Mesothelial cell of epicardium (in vitro differentiated cells): ENCODE measurements around the gene KDM4C. TPM values are rescaled to one million over a fixed set of nuclear protein-coding genes. Genes with fewer than 3 reads are reported as not detected.

Experiments
- DNase-seq, 2 experiments: peaks; one replicate each; pipeline ENCODE4 v3.0.0; 2021; ENCODE audit warnings: low spot score in 2 of 2; ENCODE audit not compliant: unreplicated experiment in 2 of 2
- H3K27ac Mint-ChIP-seq: 2 replicates; pipeline ENCODE4 v1.8.0; 2021; ENCODE audit warnings: mixed read lengths
- H3K27me3 Mint-ChIP-seq: 2 replicates; pipeline ENCODE4 v1.8.0; 2021; ENCODE audit warnings: low read depth, mixed read lengths
- H3K36me3 Mint-ChIP-seq: 2 replicates; pipeline ENCODE4 v1.8.0; 2021; ENCODE audit warnings: mixed read lengths
- H3K4me1 Mint-ChIP-seq: 2 replicates; pipeline ENCODE4 v1.8.0; 2021; ENCODE audit warnings: mixed read lengths
- H3K4me3 Mint-ChIP-seq: 2 replicates; pipeline ENCODE4 v1.8.0; 2021; ENCODE audit warnings: mild to moderate bottlenecking, moderate library complexity, mixed read lengths
- H3K9me3 Mint-ChIP-seq: 2 replicates; pipeline ENCODE4 v1.8.0; 2021; ENCODE audit warnings: mixed read lengths
- total RNA-seq: library from RNA; stranded (reverse); gene quantifications from 3 replicates; pipeline ENCODE4 v1.2.1, GENCODE V29; 2021
- TF ChIP-seq, protein P1 (sequence below): fragments of 200-600 bp; sonication (generic); IDR thresholded peaks from one replicate; pipeline ENCODE4 v1.5.0; 2021; ENCODE audit warnings: antibody characterized with exemption; ENCODE audit not compliant: unreplicated experiment

KDM4C gene
- total RNA-seq, 1 donor from 2014 or later, result 25.4 TPM

DNA sequence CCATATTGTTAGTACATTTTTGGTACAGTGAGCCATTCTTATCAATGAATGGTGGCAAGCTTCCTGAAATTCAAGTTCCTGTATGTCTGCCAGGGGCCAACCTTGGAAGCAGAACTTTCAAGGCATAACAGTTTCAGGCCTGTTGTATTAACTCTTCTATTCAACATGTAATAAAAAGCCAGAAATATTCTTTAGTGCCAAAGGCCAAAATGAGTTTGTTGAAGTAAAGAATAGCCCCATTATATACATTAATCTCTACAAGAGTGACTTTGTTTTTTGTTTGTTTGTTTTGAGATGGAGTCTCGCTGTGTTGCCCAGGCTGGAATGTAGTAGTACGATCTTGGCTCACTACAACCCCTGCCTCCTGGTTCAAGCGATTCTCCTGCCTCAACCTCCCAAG, 321.3 kb downstream of the KDM4C start:
- TF ChIP-seq, protein P1, sequence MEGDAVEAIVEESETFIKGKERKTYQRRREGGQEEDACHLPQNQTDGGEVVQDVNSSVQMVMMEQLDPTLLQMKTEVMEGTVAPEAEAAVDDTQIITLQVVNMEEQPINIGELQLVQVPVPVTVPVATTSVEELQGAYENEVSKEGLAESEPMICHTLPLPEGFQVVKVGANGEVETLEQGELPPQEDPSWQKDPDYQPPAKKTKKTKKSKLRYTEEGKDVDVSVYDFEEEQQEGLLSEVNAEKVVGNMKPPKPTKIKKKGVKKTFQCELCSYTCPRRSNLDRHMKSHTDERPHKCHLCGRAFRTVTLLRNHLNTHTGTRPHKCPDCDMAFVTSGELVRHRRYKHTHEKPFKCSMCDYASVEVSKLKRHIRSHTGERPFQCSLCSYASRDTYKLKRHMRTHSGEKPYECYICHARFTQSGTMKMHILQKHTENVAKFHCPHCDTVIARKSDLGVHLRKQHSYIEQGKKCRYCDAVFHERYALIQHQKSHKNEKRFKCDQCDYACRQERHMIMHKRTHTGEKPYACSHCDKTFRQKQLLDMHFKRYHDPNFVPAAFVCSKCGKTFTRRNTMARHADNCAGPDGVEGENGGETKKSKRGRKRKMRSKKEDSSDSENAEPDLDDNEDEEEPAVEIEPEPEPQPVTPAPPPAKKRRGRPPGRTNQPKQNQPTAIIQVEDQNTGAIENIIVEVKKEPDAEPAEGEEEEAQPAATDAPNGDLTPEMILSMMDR, result no peak
- Mint-ChIP-seq H3K4me1 (peaks cover 12% of the 10 kb centered on the region), H3K9me3 (no peaks in the 10 kb centered on the region), H3K27me3 (no peaks in the 10 kb centered on the region), H3K36me3 (peaks cover 16% of the 10 kb centered on the region), H3K27ac (no peak overlapping the region), H3K4me3 (no peak overlapping the region)
- DNase-seq, result no peak

DNA sequence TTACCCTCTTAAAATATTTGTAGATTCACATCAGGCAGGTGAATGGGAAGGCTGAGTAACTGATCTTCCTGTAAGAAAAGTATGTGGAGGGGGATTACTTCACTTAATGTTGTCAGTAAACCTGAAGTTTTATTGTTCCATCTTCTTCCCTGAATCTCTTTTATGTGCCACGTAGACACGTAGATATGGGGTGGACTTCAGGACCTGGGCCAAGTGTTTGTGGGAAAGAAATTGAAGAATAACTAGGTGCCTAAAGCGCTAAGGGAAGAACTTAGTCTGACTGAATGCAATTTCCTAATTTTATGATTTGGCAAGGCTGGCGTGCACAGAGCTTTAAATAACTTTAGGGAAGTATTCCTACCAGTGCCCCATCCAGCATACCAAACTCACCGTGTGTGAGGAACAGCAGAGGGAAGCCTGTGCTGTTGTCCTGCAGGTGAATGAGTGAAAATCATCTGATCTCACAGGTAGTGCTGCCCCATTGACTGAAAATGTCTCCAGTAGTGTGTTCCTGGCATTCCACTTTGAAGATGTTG, 323.4 kb downstream of the KDM4C start:
- H3K27ac Mint-ChIP-seq, result peak overlapping the region; percentile 29
- peaks cover 8% of the 10 kb centered on the region for H3K36me3 Mint-ChIP-seq

DNA sequence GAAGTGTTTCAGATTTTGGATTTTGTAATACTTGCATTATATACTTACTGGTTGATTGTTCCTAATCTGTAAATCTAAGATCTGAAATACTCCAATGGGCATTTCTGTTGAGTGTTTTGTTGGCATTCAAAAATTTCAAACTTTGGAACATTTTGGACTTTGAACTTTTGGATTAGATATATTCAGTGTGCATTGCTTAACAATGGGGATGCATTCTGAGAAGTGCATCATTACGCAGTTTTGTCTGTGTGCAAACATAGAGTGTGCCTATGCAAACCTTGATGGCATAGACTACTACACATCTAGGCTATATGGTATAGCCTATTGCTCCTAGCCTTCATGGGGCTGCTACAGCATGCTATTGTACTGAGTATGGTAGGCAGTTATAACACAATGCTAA, 325.4 kb downstream of the KDM4C start:
- Mint-ChIP-seq H3K9me3 (no peaks in the 10 kb centered on the region), H3K27me3 (no peaks in the 10 kb centered on the region), H3K27ac (no peak overlapping the region), H3K4me3 (no peak overlapping the region), H3K4me1 (peaks cover 12% of the 10 kb centered on the region), H3K36me3 (peaks cover 2% of the 10 kb centered on the region)
- DNase-seq, result no peak
- TF ChIP-seq, protein P1, result no peak

More for the DNA sequence above, 323.4 kb downstream of the KDM4C start:
- DNase-seq, result no peak
- Mint-ChIP-seq H3K4me3 (no peak overlapping the region), H3K4me1 (peaks cover 12% of the 10 kb centered on the region), H3K27me3 (no peaks in the 10 kb centered on the region), H3K9me3 (no peaks in the 10 kb centered on the region)
- TF ChIP-seq, protein P1, result no peak

DNA sequence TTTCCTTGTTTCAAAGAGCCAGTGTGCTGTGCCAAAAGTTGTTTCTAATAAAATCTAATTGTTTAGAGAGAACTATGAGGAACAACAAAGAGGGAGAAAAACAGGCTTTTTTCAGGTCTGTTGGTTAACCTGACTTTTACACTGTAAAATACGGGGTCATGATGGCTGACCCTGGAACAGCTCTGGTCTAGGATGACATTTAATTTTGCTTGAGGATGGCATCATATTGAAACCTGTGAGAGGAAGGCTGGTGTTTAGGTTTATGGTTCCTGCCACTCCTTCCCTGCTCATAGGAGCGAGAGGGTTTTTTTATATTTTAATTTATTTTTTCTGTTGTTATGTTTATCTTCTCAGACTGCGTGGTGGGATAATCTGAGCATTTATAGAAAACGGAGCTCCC, 327.6 kb downstream of the KDM4C start:
- Mint-ChIP-seq H3K27me3 (no peaks in the 10 kb centered on the region), H3K27ac (no peak overlapping the region), H3K4me3 (no peak overlapping the region), H3K36me3 (no peaks in the 10 kb centered on the region), H3K4me1 (peaks cover 23% of the 10 kb centered on the region), H3K9me3 (no peaks in the 10 kb centered on the region)
- no peak for DNase-seq
- TF ChIP-seq, protein P1, result no peak

DNA sequence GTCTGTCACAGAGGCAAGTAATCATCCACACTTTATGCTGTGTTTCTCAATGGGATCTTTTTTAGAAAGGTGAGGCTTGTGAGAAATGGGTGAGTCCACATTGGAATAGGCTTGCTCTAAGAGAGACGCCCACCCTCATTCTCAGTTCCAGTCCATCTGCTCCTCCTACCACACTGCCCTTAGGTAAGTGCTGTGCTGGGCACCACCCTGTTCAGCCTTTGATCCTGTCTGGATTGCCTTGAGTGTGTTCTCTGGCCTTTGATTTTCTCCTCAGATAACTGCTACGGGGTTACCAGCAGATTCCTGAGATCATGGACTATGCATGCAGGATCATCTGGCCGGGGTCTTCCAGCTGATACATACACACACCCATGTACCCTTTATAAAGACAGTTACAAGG, 328.6 kb downstream of the KDM4C start:
- Mint-ChIP-seq H3K36me3 (no peaks in the 10 kb centered on the region), H3K27me3 (no peaks in the 10 kb centered on the region), H3K4me3 (no peak overlapping the region), H3K27ac (no peak overlapping the region), H3K9me3 (no peaks in the 10 kb centered on the region), H3K4me1 (peaks cover 14% of the 10 kb centered on the region)
- DNase-seq, result no peak
- TF ChIP-seq, protein P1, result no peak

DNA sequence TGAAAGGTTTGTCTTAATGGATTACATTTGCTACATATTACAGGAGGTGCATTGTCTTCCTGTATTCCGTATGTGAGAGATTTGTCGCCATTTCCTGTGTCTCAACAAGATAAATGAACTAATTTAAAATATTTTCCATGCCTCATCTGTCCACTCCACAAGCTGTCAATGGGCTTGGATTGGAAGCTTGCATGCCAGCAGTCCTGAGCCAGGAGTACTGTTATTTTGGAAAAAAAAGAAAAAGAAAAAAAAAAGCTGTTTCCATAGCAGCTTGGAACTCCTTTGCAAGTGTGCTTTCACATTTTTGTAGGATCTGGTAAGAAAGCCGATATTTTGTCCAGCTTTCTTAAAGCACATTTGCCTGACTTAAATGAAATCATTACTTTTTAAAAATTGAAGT, 330.8 kb downstream of the KDM4C start:
- no peaks in the 10 kb centered on the region for H3K36me3 Mint-ChIP-seq
- no peak for DNase-seq
- H3K4me3 Mint-ChIP-seq, result no peak overlapping the region
- TF ChIP-seq, protein P1, result no peak
- no peaks in the 10 kb centered on the region for H3K27me3 Mint-ChIP-seq
- peaks cover 12% of the 10 kb centered on the region for H3K4me1 Mint-ChIP-seq
- H3K9me3 Mint-ChIP-seq, result no peaks in the 10 kb centered on the region
- H3K27ac Mint-ChIP-seq, result no peak overlapping the region
